GM21381 (cell line): ENCODE measurements around the gene BACE2.
"Not testable (repeated sequence)": the region's sequence is repeated elsewhere in the genome, so short reads cannot be mapped to it uniquely, and the experiment has no call there.

Experiments used
- ATAC-seq: cut with Tn5 transposase; IDR thresholded peaks from one replicate; pipeline ENCODE4 v1.9.1; 2021; ENCODE audit warnings: mild to moderate bottlenecking, moderate library complexity; ENCODE audit not compliant: unreplicated experiment

BACE2 gene

GRCh38 chr21:41182547-41182946 lies 14.6 kb downstream of the BACE2 start:
- ATAC-seq = no peak

DNA sequence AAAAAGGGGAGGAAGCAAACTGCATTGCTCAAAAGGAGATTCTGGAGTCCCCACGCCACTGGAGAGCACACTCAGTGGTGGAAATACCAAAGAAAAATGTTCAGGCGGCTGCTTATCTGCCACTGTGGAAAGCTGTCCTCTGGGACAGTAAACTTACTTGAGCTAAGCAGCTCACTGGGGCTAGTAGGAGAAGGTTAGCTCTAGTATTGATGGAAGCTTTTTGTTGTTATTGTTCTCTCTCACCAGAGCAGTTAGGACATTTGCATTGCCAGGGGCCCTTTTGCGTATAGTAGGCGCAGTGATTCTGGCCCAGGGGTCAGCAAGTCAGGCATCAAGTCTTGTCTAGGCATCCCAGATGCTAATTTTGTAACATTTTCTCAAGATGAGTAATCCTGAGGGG lies 15.6 kb downstream of the BACE2 start:
- ATAC-seq = no peak

DNA sequence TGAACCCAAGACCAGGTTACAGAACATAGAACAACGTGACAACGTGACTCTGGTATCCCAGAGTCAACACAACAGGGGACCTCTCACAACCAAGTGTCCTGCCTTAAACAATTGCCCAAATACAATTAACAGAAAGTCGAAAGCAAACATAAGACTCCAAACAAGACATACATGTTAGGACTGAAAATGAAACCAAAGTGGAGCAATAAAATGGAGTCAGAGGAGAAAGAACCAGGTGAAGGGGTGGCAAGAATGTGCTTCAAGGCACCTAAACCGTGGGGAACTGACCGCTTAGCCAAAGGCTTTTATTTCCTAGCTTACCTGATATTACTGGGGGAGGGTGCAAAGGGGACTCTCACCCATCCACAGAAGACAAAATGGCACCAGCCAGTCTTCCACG lies 17.8 kb downstream of the BACE2 start:
- ATAC-seq = no peak

- no peak for ATAC-seq
These were observed 19.0 kb downstream of the BACE2 start for GRCh38 chr21:41186755-41187536.

DNA sequence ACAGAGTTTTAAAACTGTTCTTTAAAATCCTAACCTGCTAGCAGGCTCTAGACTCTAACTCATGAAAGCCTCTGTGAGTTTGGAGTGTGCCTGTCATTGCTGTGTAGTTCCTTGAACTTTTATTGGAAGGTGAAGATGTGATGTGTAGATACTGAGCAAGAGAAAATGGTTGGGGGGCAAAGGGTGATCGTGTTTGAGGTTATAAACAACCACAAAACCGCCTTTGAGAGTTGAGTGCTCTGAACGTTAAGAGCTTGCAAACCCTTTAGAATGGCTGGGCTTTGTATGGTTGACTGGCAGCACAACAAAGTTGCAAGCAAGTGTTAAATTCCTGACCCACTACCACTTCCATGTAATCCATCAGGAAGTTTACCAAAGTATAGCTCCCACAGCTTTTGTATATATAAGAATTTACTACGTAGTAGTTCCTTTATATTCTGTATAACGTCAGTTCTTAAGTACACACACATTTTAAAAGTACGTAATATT lies 19.6 kb downstream of the BACE2 start:
- ATAC-seq = no peak

- ATAC-seq = no peak
These were observed 20.7 kb downstream of the BACE2 start for GRCh38 chr21:41188486-41189149.

DNA sequence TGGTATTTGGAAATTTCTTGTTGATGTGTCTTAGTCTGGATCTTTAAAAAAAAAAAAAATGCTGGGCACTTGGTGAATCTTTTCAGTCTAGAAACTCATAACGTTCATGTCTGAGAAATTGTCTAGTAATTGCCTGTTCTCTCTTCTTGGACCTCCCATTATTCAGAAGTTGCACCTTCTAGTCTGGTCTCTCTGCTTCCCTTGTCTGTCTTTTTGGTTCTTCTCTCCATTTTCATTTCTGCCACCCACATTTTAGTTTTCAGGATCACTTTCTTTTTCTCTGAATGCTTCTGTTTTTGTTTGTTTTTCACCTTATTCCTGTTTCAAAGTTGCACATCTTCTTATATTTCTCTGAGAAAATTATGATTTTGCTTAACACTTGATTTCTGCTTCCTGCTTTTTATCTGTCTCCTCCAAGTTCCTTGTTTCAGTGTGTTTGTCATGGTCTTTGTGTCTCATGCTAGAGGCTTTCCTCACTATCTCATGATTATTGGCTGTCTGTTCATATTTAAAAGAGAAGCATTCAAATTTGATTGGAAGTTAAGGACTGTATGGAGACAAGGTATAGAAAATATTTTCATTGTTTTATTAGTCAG lies 21.3 kb downstream of the BACE2 start:
- ATAC-seq = no peak

GRCh38 chr21:41192552-41192951 lies 24.6 kb downstream of the BACE2 start:
- not testable (repeated sequence) for ATAC-seq

GRCh38 chr21:41195311-41195710 lies 27.4 kb downstream of the BACE2 start:
- ATAC-seq = no peak

- ATAC-seq = no peak
These were observed 29.0 kb downstream of the BACE2 start for GRCh38 chr21:41196993-41197392.

DNA sequence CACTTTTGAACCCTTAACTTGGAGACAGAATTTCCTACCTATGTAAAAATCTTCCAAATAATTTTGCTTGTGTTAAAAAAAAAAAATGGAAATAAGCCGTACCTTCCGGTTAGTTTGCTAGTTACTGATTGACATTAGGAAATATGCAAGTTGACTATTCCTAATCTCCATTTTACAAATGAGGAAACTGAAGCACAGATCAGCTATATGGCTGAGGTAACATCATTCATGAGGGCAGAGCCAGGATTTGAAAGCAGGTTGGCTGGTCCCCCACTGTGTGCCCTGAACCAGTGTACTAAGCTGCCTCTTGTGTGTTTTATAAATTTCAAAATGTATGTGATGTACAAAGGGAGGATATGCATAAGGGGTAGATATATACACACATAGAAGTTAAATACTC lies 29.6 kb downstream of the BACE2 start:
- ATAC-seq = no peak

DNA sequence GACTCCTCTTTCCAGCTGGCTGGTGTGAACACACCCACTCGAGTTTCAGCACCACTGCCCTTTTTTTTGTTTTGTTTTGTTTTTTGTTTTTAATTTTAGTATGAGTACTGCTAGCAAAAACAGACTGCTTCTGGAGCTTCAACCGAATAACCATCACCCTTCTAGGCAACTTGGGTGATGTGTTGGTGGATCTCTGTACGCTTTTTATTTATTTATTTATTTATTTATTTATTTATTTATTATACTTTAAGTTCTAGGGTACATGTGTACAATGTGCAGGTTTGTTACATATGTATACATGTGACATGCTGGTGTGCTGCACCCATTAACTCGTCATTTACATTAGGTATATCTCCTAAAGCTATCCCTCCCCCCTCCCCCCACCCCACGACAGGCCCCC lies 30.7 kb downstream of the BACE2 start:
- not testable (repeated sequence) for ATAC-seq

- ATAC-seq = no peak
These were observed 31.2 kb downstream of the BACE2 start for GRCh38 chr21:41199123-41199522.

GRCh38 chr21:41199588-41199987 lies 31.6 kb downstream of the BACE2 start:
- ATAC-seq = no peak

- no peak for ATAC-seq
These were observed 33.4 kb downstream of the BACE2 start for GRCh38 chr21:41201385-41201784.

DNA sequence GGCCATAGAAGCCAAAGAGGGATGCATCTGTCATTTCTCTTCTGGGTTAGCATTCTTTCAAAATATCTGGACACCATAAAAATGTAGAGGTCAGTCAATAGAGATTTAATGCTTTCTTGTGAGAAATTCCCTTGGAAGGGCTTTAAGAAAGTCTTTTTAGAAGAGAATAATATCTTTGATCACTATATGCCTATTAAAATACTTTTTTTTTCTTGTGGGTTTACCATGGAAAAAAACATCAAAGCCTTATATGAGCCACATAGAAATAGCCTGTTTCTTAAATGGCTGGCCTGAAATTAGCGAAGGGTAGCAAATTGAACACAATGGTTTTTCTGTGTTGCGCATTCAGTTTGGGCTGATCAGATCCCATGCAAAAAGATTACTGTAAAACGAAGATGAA lies 36.8 kb downstream of the BACE2 start:
- ATAC-seq = no peak

- no peak for ATAC-seq
These were observed 39.7 kb downstream of the BACE2 start for GRCh38 chr21:41207401-41208375.

- ATAC-seq = no peak
These were observed 40.4 kb downstream of the BACE2 start for GRCh38 chr21:41208376-41208763.

GRCh38 chr21:41209016-41209619 lies 41.2 kb downstream of the BACE2 start:
- ATAC-seq = no peak

- ATAC-seq = no peak
These were observed 42.6 kb downstream of the BACE2 start for GRCh38 chr21:41210426-41211059.
